ENCODE measurements around the gene NTSR1. TPM values are rescaled to one million over a fixed set of nuclear protein-coding genes. Genes with fewer than 3 reads are reported as not detected.

NTSR1 gene
- total RNA-seq, 3 donors from 2014 or later (not counting 1 experiment from before 2014, with no cell fraction given), result 0.11 to 0.45 TPM; not detected in 1

GRCh38 chr20:62728781-62729300, 20.2 kb downstream of the NTSR1 start:
- no peak for DNase-seq
- 83% methylated on average over 9 of the region's 9 CpGs for WGBS (ENCODE audit: insufficient coverage)
- H3K9me3 ChIP-seq (ENCODE audit: control insufficient read depth, insufficient read depth, low read length), result no peaks in the 10 kb centered on the region
- H3K27me3 ChIP-seq (ENCODE audit: control insufficient read depth, insufficient read depth, low read length), result no peaks in the 10 kb centered on the region
- Mint-ChIP-seq H3K27ac (no peak overlapping the region), H3K4me3 (no peak overlapping the region), H3K9me3 (no peaks in the 10 kb centered on the region), H3K4me1 (peaks cover 5 to 11% of the 10 kb centered on the region in 2 donors), H3K36me3 (no peaks in the 10 kb centered on the region), H3K27me3 (ENCODE audit: low read depth in 2 of 2) (no peaks in the 10 kb centered on the region)
- no peak overlapping the region for H3K4me3 ChIP-seq (ENCODE audit: low read length)
- H3K27ac ChIP-seq (ENCODE audit: low read length), result no peak overlapping the region
- TF ChIP-seq CTCF (IDR thresholded peaks at IDR 0.05), result no peak
- intact Hi-C loops (cut with micrococcal nuclease), result no loop called here
- H3K36me3 ChIP-seq (ENCODE audit: control insufficient read depth, insufficient read depth, low read length), result no peaks in the 10 kb centered on the region
- ATAC-seq, result no peak
- peaks cover 16% of the 10 kb centered on the region for H3K4me1 ChIP-seq (ENCODE audit: control insufficient read depth, insufficient read depth, low read length)

- H3K4me3 Mint-ChIP-seq, result no peak overlapping the region
- no peak overlapping the region for H3K27ac Mint-ChIP-seq
- H3K4me3 ChIP-seq (ENCODE audit: low read length), result no peak overlapping the region
- DNase-seq (no peak), ATAC-seq (no peak)
- intact Hi-C loops (cut with micrococcal nuclease), result no loop called here
- H3K27me3 Mint-ChIP-seq (ENCODE audit: low read depth in 2 of 2), result no peaks in the 10 kb centered on the region
- TF ChIP-seq CTCF (IDR thresholded peaks at IDR 0.05), result no peak
- WGBS (ENCODE audit: insufficient coverage), result 94% methylated on average over 12 of the region's 13 CpGs
- H3K36me3 ChIP-seq (ENCODE audit: control insufficient read depth, insufficient read depth, low read length), result no peaks in the 10 kb centered on the region
- H3K9me3 Mint-ChIP-seq, result no peaks in the 10 kb centered on the region
- no peaks in the 10 kb centered on the region for H3K9me3 ChIP-seq (ENCODE audit: control insufficient read depth, insufficient read depth, low read length)
- H3K27me3 ChIP-seq (ENCODE audit: control insufficient read depth, insufficient read depth, low read length), result no peaks in the 10 kb centered on the region
- H3K36me3 Mint-ChIP-seq, result no peaks in the 10 kb centered on the region
- H3K4me1 ChIP-seq (ENCODE audit: control insufficient read depth, insufficient read depth, low read length), result peaks cover 26% of the 10 kb centered on the region
- H3K27ac ChIP-seq (ENCODE audit: low read length), result no peak overlapping the region
- peaks cover 5 to 11% of the 10 kb centered on the region in 2 donors for H3K4me1 Mint-ChIP-seq
These were observed 21.8 kb downstream of the NTSR1 start for GRCh38 chr20:62730481-62730880.

- Mint-ChIP-seq H3K36me3 (no peaks in the 10 kb centered on the region), H3K4me3 (no peak overlapping the region), H3K27me3 (ENCODE audit: low read depth in 2 of 2) (no peaks in the 10 kb centered on the region), H3K9me3 (no peaks in the 10 kb centered on the region), H3K4me1 (peaks cover 5 to 11% of the 10 kb centered on the region in 2 donors), H3K27ac (no peak overlapping the region)
- Histone ChIP-seq H3K27ac (ENCODE audit: low read length) (no peak overlapping the region), H3K4me1 (ENCODE audit: control insufficient read depth, insufficient read depth, low read length) (peaks cover 28% of the 10 kb centered on the region), H3K27me3 (ENCODE audit: control insufficient read depth, insufficient read depth, low read length) (no peaks in the 10 kb centered on the region), H3K4me3 (ENCODE audit: low read length) (no peak overlapping the region), H3K36me3 (ENCODE audit: control insufficient read depth, insufficient read depth, low read length) (no peaks in the 10 kb centered on the region), H3K9me3 (ENCODE audit: control insufficient read depth, insufficient read depth, low read length) (no peaks in the 10 kb centered on the region)
- intact Hi-C loops (cut with micrococcal nuclease), result no loop called here
- WGBS (ENCODE audit: insufficient coverage), result 85% methylated on average over 11 of the region's 13 CpGs
- DNase-seq (no peak), ATAC-seq (no peak)
- TF ChIP-seq CTCF (IDR thresholded peaks at IDR 0.05), result no peak
These were observed 23.6 kb downstream of the NTSR1 start for GRCh38 chr20:62732031-62732760.

All from natural killer cell (primary cell).